T-helper 2 cell (primary cell): Measurements from ENCODE around the gene BBOX1.

Source experiments
- DNase-seq, 5 experiments: peaks; one replicate each; pipeline versions ENCODE4 v3.0.0 to v3.0.0-alpha.2; 2012 to 2022

Gene BBOX1

GRCh38 chr11:27025957-27026733 is 14.5 kb upstream of the BBOX1 start:
- DNase-seq: no peak

- DNase-seq: no peak
These were observed 12.1 kb upstream of the BBOX1 start for GRCh38 chr11:27028561-27028965.

- no peak for DNase-seq
These were observed 10.6 kb upstream of the BBOX1 start for GRCh38 chr11:27029966-27030365.

- no peak for DNase-seq
These were observed 8.9 kb upstream of the BBOX1 start for GRCh38 chr11:27031754-27032153.

- no peak for DNase-seq
These were observed 742 bp upstream of the BBOX1 start for GRCh38 chr11:27039873-27040272.

GRCh38 chr11:27041141-27041899 is 705 bp downstream of the BBOX1 start:
- no peak for DNase-seq

GRCh38 chr11:27046956-27047355 is 6.3 kb downstream of the BBOX1 start:
- DNase-seq: no peak

GRCh38 chr11:27052668-27053067 is 12.1 kb downstream of the BBOX1 start:
- no peak for DNase-seq

GRCh38 chr11:27055065-27055682 is 14.6 kb downstream of the BBOX1 start:
- DNase-seq: no peak

GRCh38 chr11:27057091-27057780 is 16.6 kb downstream of the BBOX1 start:
- no peak for DNase-seq

- DNase-seq: no peak
These were observed 17.8 kb downstream of the BBOX1 start for GRCh38 chr11:27058456-27058855.

- no peak for DNase-seq
These were observed 18.8 kb downstream of the BBOX1 start for GRCh38 chr11:27059431-27059830.

- no peak for DNase-seq
These were observed 20.3 kb downstream of the BBOX1 start for GRCh38 chr11:27060816-27061460.

GRCh38 chr11:27061461-27061821 is 20.8 kb downstream of the BBOX1 start:
- no peak for DNase-seq

- DNase-seq: no peak
These were observed 23.5 kb downstream of the BBOX1 start for GRCh38 chr11:27064086-27064485.

GRCh38 chr11:27075192-27075591 is 34.6 kb downstream of the BBOX1 start:
- DNase-seq: no peak

GRCh38 chr11:27075655-27076054 is 35.0 kb downstream of the BBOX1 start:
- DNase-seq: no peak

- no peak for DNase-seq
These were observed 35.5 kb downstream of the BBOX1 start for GRCh38 chr11:27076121-27076589.

- no peak for DNase-seq
These were observed 40.4 kb downstream of the BBOX1 start for GRCh38 chr11:27081056-27081455.

GRCh38 chr11:27083241-27083640 is 42.6 kb downstream of the BBOX1 start:
- DNase-seq: no peak

- no peak for DNase-seq
These were observed 43.2 kb downstream of the BBOX1 start for GRCh38 chr11:27083782-27084181.

- no peak for DNase-seq
These were observed 43.9 kb downstream of the BBOX1 start for GRCh38 chr11:27084518-27084917.

GRCh38 chr11:27085111-27085510 is 44.5 kb downstream of the BBOX1 start:
- DNase-seq: no peak
